ENCODE measurements around the gene ASCL4. TPM values are rescaled to one million over a fixed set of nuclear protein-coding genes. Genes with fewer than 3 reads are reported as not detected.

The ASCL4 gene
- total and polyA plus RNA-seq, 2 of the 13 experiments (the other 11 are each of a cell fraction or from before 2014, with no cell fraction given), result not detected

- TF ChIP-seq ATF7 (IDR thresholded peaks at IDR 0.05) (peak; percentile 55), ATF7 (CRISPR knock-in tag; IDR thresholded peaks at IDR 0.05) (no peak), PAXIP1 (CRISPR knock-in tag; conservative IDR thresholded peaks at IDR 0.05) (no peak)
Observed at GRCh38 chr12:107794451-107794850, 19.9 kb downstream of the ASCL4 start (continued).

- no peaks in the 10 kb centered on the region for H3K27me3 ChIP-seq (ENCODE audit: control insufficient read depth in 1 of 2, insufficient read depth in 2 of 2, low read length in 2 of 2)
- H3K27ac ChIP-seq (ENCODE audit: extremely low read length, insufficient read depth, low read length), result no peak overlapping the region
- H3K9me3 ChIP-seq (ENCODE audit: low read length), result no peaks in the 10 kb centered on the region
- peaks cover 34% of the 10 kb centered on the region for H3K4me1 ChIP-seq (ENCODE audit: insufficient read depth, low read length)
- ATAC-seq, result peak; percentile 56
- intact Hi-C loops (cut with micrococcal nuclease; ENCODE audit: unreplicated experiment), result no loop called here
- H3K79me2 ChIP-seq (ENCODE audit: insufficient read depth, low read length), result no peaks in the 10 kb centered on the region
- no peaks in the 10 kb centered on the region for H4K20me1 ChIP-seq (ENCODE audit: insufficient read depth, low read length)
- no peak overlapping the region for H3K9ac ChIP-seq (ENCODE audit: insufficient read depth, low read depth, low read length)
- no peak overlapping the region; the same call in 1 of the 2 replicates for H3K4me2 ChIP-seq (ENCODE audit: low read depth, low read length)
- POLR2A ChIA-PET, result no interaction called here
- peak; percentile 38 for DNase-seq (ENCODE audit: low spot score)
- no peaks in the 10 kb centered on the region for H3K36me3 ChIP-seq (replicated peaks in 1 of 2; ENCODE audit: control insufficient read depth in 1 of 2, insufficient read depth in 2 of 2, low read length in 2 of 2)
- H2AFZ ChIP-seq (ENCODE audit: low read length), result no peak overlapping the region
- BruUV-seq (replicated peaks), result no TSS peak
- CTCF ChIA-PET (ENCODE audit: low intra/inter-chr PET ratio, low total read pairs), result no interaction called here
- 4% methylated on average over 3 of the region's 3 CpGs for WGBS (ENCODE audit: low lambda C conversion rate)
- no peak for FAIRE-seq
- in situ Hi-C loops (cut with HindIII; ENCODE audit: extremely low pct_ligation_motif_present, low pct_unique_long_range_greater_than_20kb), result no loop called here
- no peak overlapping the region for H3K4me3 ChIP-seq (replicated peaks in 1 of 3; ENCODE audit: insufficient read depth in 1 of 3, low read depth in 2 of 3, low read length in 3 of 3)
- TF ChIP-seq DBP (CRISPR knock-in tag; IDR thresholded peaks at IDR 0.05; ENCODE audit: not compliant biosample characterization) (no peak), THAP8 (CRISPR knock-in tag; IDR thresholded peaks at IDR 0.05; ENCODE audit: borderline replicate concordance) (no peak), CEBPG (CRISPR knock-in tag; IDR thresholded peaks at IDR 0.05) (no peak), ZNF576 (CRISPR knock-in tag; IDR thresholded peaks at IDR 0.05) (no peak), HNF4A (CRISPR knock-in tag; IDR thresholded peaks at IDR 0.05) (peak; percentile 43; the same call in 1 of the 2 replicates), MEF2D (CRISPR knock-in tag; IDR thresholded peaks at IDR 0.05) (no peak), TRAFD1 (CRISPR knock-in tag; IDR thresholded peaks at IDR 0.05; ENCODE audit: borderline replicate concordance) (no peak), NFYB (CRISPR knock-in tag; IDR thresholded peaks at IDR 0.05) (no peak), BRD4 (CRISPR knock-in tag; IDR thresholded peaks at IDR 0.05) (no peak), FOXM1 (CRISPR knock-in tag; IDR thresholded peaks at IDR 0.05) (no peak), LCORL (IDR thresholded peaks at IDR 0.05) (no peak), LCORL (CRISPR knock-in tag; IDR thresholded peaks at IDR 0.05) (no peak), CBX2 (IDR thresholded peaks at IDR 0.05; ENCODE audit: low read depth, low read length) (no peak), CBX2 (CRISPR knock-in tag; IDR thresholded peaks at IDR 0.05; ENCODE audit: low read depth) (no peak), NFE2 (CRISPR knock-in tag; IDR thresholded peaks at IDR 0.05) (no peak)
Observed at GRCh38 chr12:107798580-107798979, 24.1 kb downstream of the ASCL4 start.
